Activated CD8-positive, alpha-beta memory T cell treated with anti-CD3 and anti-CD28 coated beads, Interleukin-2, amount 10 ng/mL, durations not matched to agents 7 days and 5 days (primary cell): ENCODE data around the gene ITGB7. TPM values are rescaled to one million over a fixed set of nuclear protein-coding genes. Genes with fewer than 3 reads are reported as not detected.

Experiments
- ATAC-seq: fragments of 150-1000 bp; cut with Tn5 transposase; one replicate; pipeline ENCODE4 v1.10.0; 2021; ENCODE audit warnings: moderate library complexity
- CTCF ChIA-PET: fragments of 350-600 bp; sonication (Branson Sonifier 250); formaldehyde crosslinking; loops from one replicate; lab custom pipeline; 2021; ENCODE audit warnings: antibody characterized with exemption; lab: Charles Lee
- DNase-seq: peaks from one replicate; pipeline ENCODE4 v3.0.0-alpha.2; 2020
- H3K27ac Mint-ChIP-seq: one replicate; pipeline ENCODE4 v1.8.0; 2021; ENCODE audit warnings: mild to moderate bottlenecking, mixed read lengths
- H3K27me3 Mint-ChIP-seq: one replicate; pipeline ENCODE4 v1.8.0; 2021; ENCODE audit warnings: mixed read lengths
- H3K36me3 Mint-ChIP-seq: one replicate; pipeline ENCODE4 v1.8.0; 2021; ENCODE audit warnings: mild to moderate bottlenecking, mixed read lengths
- H3K4me1 Mint-ChIP-seq: one replicate; pipeline ENCODE4 v1.8.0; 2021; ENCODE audit warnings: mixed read lengths
- H3K4me3 Mint-ChIP-seq: one replicate; pipeline ENCODE4 v1.8.0; 2021; ENCODE audit warnings: mild to moderate bottlenecking, moderate library complexity, mixed read lengths
- H3K9me3 Mint-ChIP-seq: one replicate; pipeline ENCODE4 v1.8.0; 2022; ENCODE audit warnings: low read depth, mixed read lengths
- total RNA-seq, 2 experiments: library from RNA; stranded (reverse); gene quantifications; one replicate each; pipeline ENCODE4 v1.2.3, GENCODE V29; 2021

The ITGB7 gene
- total RNA-seq, 2 experiments from 2014 or later, result 567 to 729 TPM

DNA sequence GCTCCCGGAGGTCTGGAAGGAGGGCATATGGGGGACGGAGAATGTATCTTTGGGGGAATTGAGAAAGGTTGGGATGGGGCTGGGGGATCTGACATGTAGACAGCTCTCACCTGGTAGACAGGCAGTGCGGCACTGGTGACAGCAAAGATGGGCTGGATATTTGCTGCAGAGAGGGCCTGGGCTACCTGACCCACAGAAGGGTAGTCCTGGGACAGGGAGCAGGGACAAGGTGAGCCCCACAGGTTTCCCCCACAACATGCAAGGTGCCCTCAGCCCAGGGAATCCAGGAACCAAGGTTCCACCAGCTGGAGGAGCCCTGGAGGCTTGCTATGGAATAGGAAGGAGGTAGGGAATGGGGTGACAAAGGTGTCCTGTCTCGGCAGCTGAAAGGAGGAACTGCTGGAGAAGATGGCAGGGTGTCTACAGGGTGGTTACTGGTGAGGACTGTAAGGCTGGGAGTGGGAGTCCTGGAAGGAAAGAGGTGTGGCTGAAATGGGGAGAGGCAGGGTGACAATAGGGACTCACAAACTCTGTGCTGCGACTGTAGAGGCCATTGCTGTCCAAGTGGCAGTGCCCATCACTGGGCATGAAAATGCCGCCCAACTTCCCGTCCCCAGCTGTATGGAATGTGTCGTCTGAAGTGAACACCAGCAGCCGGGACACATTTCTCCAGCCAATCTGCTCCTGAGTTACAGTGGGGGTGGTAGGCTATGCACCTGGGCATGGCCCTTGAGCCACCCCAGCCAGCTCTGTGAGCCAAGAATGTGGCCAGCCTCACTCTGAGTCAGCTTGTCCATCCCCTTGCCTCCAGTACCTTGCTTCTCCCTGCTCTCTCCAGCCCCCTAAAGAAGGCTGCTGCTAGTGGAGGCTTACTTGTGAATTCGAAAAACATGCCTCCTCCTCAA, 11.3 kb downstream of the ITGB7 start:
- CTCF ChIA-PET, result interaction anchor here (1.0 to 2.4 kb wide), 9 partner anchors 9 to 126 kb away, joined by 3 to 11 read pairs (median 7); partner anchors contain the start of genes AAAS, CSAD, ITGB7 and MYG1
- peak overlapping the region; percentile 34 for H3K27ac Mint-ChIP-seq
- no peaks in the 10 kb centered on the region for H3K9me3 Mint-ChIP-seq
- no peak overlapping the region for H3K4me3 Mint-ChIP-seq
- ATAC-seq, result no peak
- H3K36me3 Mint-ChIP-seq, result peaks cover 84% of the 10 kb centered on the region
- peaks cover 56% of the 10 kb centered on the region for H3K4me1 Mint-ChIP-seq
- H3K27me3 Mint-ChIP-seq, result no peaks in the 10 kb centered on the region
- DNase-seq, result no peak

DNA sequence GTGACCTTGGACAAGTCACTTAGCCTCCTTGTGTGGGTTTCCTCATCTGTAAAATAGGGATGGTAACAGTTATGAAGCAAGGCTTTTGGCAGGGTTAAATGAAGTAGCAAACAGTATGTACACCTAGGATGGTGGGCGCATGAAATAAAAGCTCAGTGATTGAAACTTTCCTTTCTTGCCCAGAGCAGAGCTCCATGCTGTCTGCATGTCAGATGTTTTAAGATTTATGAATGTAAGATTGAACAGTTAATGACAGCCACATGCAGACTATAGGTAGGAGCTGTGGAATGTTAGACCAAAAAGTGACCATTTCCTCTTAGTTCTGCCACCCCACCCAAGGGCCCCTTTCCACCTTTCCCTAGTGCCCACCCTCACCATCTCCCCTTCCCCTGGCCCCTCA, 12.1 kb downstream of the ITGB7 start:
- CTCF ChIA-PET, result interaction anchor here (0.6 to 2.4 kb wide), 9 partner anchors 8 to 126 kb away, joined by 3 to 11 read pairs (median 7); partner anchors contain the start of genes AAAS, CSAD, MYG1 and PFDN5
- Mint-ChIP-seq H3K36me3 (peaks cover 83% of the 10 kb centered on the region), H3K27me3 (no peaks in the 10 kb centered on the region), H3K9me3 (no peaks in the 10 kb centered on the region), H3K4me1 (peaks cover 53% of the 10 kb centered on the region), H3K4me3 (no peak overlapping the region), H3K27ac (peak overlapping the region; percentile 34)
- DNase-seq, result no peak
- ATAC-seq, result no peak

DNA sequence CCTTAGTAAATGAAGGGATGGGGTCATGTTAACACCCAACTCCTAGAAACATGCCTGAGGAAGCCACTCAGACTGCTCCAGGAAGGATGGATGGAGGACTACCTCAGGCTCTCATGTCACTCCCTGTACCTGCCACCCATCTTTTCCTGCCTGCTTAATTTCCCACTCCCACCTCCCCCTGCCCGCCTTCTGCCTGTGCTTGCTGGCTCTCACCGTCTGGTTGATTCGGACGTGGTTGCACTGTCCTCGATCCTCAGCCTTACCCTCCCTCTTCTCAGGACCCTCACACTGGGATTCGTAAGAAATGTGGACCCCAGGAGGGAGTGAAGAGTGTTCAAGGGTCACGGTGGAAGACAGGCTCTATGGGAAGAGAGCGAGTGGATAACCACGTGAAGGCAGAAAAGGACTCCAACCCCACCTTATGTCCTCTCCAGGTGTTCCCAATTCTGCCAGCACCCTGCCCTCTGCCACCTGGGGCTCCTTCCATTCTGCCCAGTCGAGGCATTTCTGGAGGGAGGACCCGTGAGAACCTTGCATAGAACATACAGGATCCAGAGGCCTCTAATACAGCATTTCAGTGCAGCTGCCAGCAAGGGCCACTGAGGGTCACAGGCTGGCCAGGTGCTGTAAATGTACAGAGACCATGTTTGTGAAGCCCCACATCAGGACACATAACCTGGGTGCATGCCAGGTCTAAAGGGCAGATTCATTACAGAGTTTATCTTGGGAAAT, 12.9 kb downstream of the ITGB7 start:
- no peaks in the 10 kb centered on the region for H3K9me3 Mint-ChIP-seq
- no peak overlapping the region for H3K4me3 Mint-ChIP-seq
- no peak for DNase-seq
- peaks cover 80% of the 10 kb centered on the region for H3K36me3 Mint-ChIP-seq
- no peak for ATAC-seq
- CTCF ChIA-PET, result interaction anchor here (0.6 to 2.4 kb wide), 9 partner anchors 7 to 127 kb away, joined by 3 to 11 read pairs (median 7); partner anchors contain the start of genes AAAS, CSAD, MYG1 and PFDN5
- H3K4me1 Mint-ChIP-seq, result peaks cover 47% of the 10 kb centered on the region
- no peaks in the 10 kb centered on the region for H3K27me3 Mint-ChIP-seq
- H3K27ac Mint-ChIP-seq, result peak overlapping the region; percentile 36

DNA sequence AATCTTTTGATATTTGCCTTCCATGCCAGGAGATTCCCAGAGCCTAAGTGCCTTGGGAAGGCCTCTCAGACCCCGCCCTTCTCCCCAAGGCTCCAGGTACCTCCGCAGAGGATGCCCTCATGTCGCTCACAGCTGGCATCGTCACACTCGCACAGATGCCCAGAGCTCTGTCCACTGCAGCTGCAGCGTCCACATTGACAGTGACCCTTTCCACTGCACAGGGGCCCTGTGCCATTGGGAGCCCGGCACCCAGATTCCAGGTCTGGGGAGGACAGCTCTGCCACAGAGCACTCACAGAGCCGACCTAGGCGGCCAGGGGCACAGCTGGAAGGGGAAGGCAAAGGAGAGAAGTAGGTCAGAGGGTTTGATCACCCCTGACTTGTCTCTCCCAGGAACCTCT, 14.0 kb downstream of the ITGB7 start:
- no peaks in the 10 kb centered on the region for H3K9me3 Mint-ChIP-seq
- H3K27me3 Mint-ChIP-seq, result no peaks in the 10 kb centered on the region
- H3K4me1 Mint-ChIP-seq, result peaks cover 36% of the 10 kb centered on the region
- ATAC-seq (no peak), DNase-seq (no peak)
- no peak overlapping the region for H3K4me3 Mint-ChIP-seq
- peaks cover 75% of the 10 kb centered on the region for H3K36me3 Mint-ChIP-seq
- H3K27ac Mint-ChIP-seq, result no peak overlapping the region
- CTCF ChIA-PET, result interaction anchor here (7.8 kb wide), 1 partner anchor 11 kb away, joined by 67 read pairs; the partner anchor contains the start of gene ITGB7

DNA sequence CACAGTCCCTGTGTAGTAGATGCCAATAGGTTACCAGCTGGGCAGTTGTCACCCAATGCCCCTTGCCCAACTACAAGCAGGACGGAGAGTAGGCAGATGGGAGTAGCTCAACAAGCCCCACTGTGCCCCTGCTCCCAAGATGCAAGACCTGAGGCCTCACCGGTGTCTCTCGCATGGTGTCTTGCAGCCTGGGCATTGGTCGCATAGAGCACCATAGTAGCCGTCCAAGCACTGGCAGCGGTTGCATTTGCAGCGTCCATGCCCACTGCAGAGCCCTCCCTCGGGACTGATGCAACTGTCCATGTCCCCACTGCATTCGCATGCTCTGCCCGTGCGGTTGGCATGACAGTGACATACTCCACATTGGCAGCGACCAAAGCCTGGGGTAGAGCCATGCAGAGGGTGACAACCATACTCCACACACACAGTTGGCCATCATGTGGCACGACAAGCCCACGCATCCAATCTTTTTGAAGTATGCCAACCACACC, 14.5 kb downstream of the ITGB7 start:
- no peak overlapping the region for H3K27ac Mint-ChIP-seq
- H3K27me3 Mint-ChIP-seq, result no peaks in the 10 kb centered on the region
- DNase-seq (no peak), ATAC-seq (no peak)
- H3K9me3 Mint-ChIP-seq, result no peaks in the 10 kb centered on the region
- CTCF ChIA-PET, result interaction anchor here (7.8 kb wide), 1 partner anchor 11 kb away, joined by 67 read pairs; the partner anchor contains the start of gene ITGB7
- no peak overlapping the region for H3K4me3 Mint-ChIP-seq
- H3K36me3 Mint-ChIP-seq, result peaks cover 72% of the 10 kb centered on the region
- H3K4me1 Mint-ChIP-seq, result peaks cover 34% of the 10 kb centered on the region

DNA sequence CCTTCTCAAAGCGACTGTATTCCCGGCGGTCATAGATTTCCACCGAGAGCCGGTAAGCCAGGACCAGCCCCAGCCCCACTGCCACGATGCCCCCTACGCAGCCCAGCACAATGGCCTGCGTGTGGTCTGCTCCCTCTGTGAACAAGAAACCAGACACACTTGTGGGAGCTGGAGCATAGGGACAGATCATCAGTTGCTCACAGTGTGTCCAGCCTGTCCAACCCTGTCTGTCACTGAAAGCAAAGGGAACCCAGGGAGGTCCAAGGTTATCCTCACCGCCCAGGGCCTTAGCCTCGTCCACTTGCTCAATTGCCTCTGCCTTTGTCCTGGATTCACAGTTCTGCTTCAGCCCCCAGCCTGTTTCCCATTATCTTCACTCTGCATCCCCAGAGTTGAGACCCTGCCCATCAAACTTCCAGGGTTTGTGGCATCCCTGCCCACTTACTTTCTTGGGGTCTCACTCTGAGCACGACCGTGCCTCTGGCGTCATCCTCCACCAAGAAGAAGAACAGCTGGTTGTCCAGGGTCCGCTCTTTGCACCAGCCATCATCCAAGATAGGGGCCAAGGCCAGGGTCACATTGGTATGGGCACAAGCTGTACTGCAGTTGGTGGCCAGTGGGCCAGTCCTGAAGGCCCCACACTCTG, 15.0 kb downstream of the ITGB7 start:
- CTCF ChIA-PET, result interaction anchor here (6.1 to 7.8 kb wide), 2 partner anchors 12 to 31 kb away, joined by 44 to 67 read pairs; partner anchors contain the start of gene ITGB7
- no peaks in the 10 kb centered on the region for H3K9me3 Mint-ChIP-seq
- ATAC-seq (no peak), DNase-seq (no peak)
- H3K36me3 Mint-ChIP-seq, result peaks cover 72% of the 10 kb centered on the region
- H3K4me1 Mint-ChIP-seq, result peaks cover 32% of the 10 kb centered on the region
- no peaks in the 10 kb centered on the region for H3K27me3 Mint-ChIP-seq
- no peak overlapping the region for H3K27ac Mint-ChIP-seq
- no peak overlapping the region for H3K4me3 Mint-ChIP-seq

DNA sequence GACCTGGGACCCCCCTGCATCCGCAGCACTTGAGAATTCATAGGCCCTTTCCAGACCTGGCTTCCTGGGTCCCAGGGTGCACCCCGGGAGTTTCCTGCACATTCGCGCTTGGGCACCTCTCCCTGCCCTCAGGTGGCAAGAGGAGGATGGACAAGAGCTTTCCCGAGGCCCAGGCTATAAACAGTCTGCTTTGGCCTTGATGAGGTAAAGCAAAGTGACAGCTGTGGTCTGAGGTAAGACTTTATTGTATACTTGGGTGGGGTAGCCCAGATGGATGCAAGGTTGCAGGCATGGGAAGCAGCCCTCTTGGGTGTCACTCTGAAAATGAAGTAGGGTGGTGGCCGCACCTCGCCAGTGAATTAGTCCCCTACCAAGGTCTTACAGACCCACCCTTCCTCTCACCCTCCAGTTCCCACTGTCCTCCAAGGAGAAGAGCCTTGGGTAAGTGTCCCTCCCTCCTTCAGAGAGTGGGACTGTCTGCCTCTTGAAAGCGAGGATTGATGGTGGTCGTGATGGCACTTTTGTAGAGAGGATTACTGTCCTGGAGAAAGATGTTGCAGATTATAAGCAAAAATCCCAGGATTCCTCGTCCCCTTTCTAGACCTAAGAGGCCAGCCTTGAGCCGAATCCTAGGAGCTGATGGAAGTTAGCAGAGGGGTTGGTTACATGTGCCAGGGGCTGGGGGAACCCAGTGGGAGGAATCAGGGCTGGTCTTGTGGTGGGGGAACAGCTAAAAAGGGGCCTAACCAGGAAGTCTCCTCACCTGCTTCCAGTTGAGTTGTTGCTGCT, 15.8 kb downstream of the ITGB7 start:
- peaks cover 26% of the 10 kb centered on the region for H3K4me1 Mint-ChIP-seq
- no peaks in the 10 kb centered on the region for H3K9me3 Mint-ChIP-seq
- H3K27ac Mint-ChIP-seq, result peak overlapping the region; percentile 20
- ATAC-seq (no peak), DNase-seq (no peak)
- no peak overlapping the region for H3K4me3 Mint-ChIP-seq
- CTCF ChIA-PET, result interaction anchor here (2.0 to 7.8 kb wide), 3 partner anchors 10 to 31 kb away, joined by 9 to 67 read pairs (median 44); partner anchors contain the start of genes CSAD, ITGB7 and ZNF740
- no peaks in the 10 kb centered on the region for H3K27me3 Mint-ChIP-seq
- peaks cover 71% of the 10 kb centered on the region for H3K36me3 Mint-ChIP-seq

DNA sequence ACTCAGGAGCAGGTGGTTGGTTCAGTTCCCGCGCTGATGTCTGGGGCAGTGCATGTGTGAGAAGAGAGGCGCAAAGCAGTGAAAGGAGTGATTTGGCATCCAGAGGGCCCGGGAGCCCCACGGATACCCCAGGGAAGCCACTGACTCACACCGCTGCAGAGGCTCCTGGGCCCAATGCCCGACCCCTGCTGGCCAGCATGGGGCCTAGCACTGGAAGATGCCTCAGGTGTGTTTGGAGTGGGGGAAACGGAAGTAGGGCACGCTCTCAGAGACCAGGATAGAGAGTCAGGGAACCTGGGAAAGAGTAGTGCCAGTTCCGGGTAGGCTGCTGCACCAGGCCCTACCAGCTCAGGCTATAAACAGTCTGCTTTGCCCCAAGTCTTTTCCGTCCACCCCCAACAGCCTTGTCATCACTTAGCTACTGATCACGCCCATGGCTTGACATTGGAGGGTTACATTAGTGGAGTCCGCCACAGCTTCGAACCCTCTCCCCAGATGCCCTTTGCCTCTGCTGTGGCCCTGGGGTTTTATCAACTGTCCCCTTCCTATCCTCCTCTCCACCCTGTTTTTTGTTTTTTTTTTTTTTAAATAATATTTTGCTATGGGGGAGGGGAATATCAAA, 16.8 kb downstream of the ITGB7 start:
- CTCF ChIA-PET, result interaction anchor here (0.7 to 7.8 kb wide), 10 partner anchors 9 to 136 kb away, joined by 3 to 67 read pairs (median 4); partner anchors contain the start of genes AAAS, CSAD, ITGB7 and SPRYD3
- no peak overlapping the region for H3K27ac Mint-ChIP-seq
- DNase-seq (peak; percentile 59), ATAC-seq (peak; percentile 79)
- H3K36me3 Mint-ChIP-seq, result peaks cover 69% of the 10 kb centered on the region
- H3K4me1 Mint-ChIP-seq, result peaks cover 21% of the 10 kb centered on the region
- no peak overlapping the region for H3K4me3 Mint-ChIP-seq
- H3K27me3 Mint-ChIP-seq, result no peaks in the 10 kb centered on the region
- H3K9me3 Mint-ChIP-seq, result no peaks in the 10 kb centered on the region

DNA sequence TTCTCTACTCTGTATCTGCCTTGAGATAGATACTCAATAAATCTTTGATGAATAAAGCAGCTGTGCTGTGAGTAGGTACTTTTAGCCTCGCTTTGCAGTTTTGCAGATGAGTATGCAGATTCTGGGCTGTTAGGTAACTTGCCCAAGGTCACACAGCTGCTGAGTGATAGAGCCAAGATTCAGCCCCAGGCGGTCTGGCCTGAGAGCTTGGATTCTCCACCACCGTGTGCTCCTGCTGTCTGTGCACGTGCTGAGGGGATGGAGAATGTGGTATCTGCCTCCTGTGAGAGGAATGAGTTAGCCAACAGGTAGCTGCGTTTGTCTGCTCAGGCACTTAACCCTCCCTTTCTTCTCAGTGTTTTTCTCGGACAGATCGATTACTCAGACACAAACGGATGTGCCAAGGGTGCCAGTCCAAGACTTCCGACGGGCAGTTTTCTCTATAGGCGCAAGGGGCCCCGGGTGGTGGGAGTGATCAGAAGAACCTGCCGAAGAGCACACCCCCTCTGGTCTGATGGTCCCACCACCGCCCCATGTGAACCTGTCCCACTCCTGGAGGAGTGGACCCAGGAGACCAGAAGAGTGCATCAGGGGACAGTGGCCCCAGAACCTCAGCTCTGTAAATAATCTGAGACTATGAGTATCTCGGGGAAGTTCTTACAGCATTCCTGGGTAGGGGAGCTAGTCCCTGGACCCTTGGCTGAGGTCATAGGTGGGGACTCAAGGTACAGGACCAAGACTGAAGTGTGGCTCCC, 19.7 kb downstream of the ITGB7 start:
- Mint-ChIP-seq H3K27ac (no peak overlapping the region), H3K9me3 (no peaks in the 10 kb centered on the region), H3K36me3 (peaks cover 61% of the 10 kb centered on the region), H3K4me1 (peaks cover 39% of the 10 kb centered on the region), H3K4me3 (no peak overlapping the region), H3K27me3 (no peaks in the 10 kb centered on the region)
- ATAC-seq (no peak), DNase-seq (no peak)
- CTCF ChIA-PET, result interaction anchor here (0.9 to 7.8 kb wide), 11 partner anchors 8 to 134 kb away, joined by 3 to 67 read pairs (median 4); partner anchors contain the start of genes AAAS, ITGB7, PFDN5 and SOAT2

DNA sequence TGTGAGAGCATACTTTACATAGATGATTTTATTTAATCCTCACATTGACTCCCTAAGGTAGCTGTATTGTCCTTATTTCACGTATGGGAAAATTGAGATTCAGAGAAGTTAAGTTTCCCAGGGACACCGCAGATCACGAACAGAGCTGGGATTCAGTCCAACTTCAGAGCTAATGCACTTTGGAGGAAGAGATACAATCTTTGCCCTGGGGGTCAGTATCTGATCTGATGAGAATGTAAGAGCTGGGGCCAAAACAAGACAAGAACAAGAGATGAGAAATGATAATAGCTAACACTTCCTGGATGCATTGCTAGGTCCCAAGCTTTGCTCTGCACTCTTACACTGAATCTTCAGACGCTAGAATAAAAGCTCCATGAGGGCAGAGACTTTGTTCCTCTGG, 20.3 kb downstream of the ITGB7 start:
- H3K27me3 Mint-ChIP-seq, result no peaks in the 10 kb centered on the region
- ATAC-seq (no peak), DNase-seq (no peak)
- H3K36me3 Mint-ChIP-seq, result peaks cover 61% of the 10 kb centered on the region
- no peaks in the 10 kb centered on the region for H3K9me3 Mint-ChIP-seq
- peak overlapping the region; percentile 38 for H3K27ac Mint-ChIP-seq
- CTCF ChIA-PET, result interaction anchor here (0.9 to 7.8 kb wide), 9 partner anchors 9 to 135 kb away, joined by 3 to 67 read pairs (median 4); partner anchors contain the start of genes AAAS, ITGB7, PFDN5 and SOAT2
- H3K4me1 Mint-ChIP-seq, result peaks cover 40% of the 10 kb centered on the region
- no peak overlapping the region for H3K4me3 Mint-ChIP-seq

DNA sequence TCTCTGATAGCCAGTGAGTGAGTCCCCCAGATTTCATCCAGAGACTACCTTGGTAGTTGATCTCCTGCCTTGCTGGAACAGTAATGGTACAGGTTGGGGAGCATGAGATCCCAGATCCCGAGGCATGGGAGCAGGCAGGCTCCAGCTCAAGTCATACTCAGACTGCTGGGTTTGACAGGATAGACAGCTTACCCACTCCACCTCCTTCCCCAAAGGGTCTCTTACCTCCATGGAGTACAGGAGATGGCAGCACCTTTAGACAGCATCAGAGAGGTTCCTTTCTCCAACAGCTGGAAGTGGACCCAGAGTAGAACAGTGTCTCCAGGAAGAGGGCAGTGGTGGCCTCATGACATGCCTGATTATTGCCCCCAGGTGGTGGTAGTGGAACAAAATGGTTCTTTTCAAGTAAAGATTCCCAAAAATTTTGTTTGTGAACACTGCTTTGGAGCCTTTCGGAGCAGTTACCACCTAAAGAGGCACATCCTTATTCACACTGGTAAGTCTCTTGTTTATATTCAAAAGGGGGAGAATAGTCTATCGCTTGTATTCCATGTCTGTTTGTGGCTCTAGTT, 21.4 kb downstream of the ITGB7 start:
- ATAC-seq (no peak), DNase-seq (no peak)
- Mint-ChIP-seq H3K9me3 (no peaks in the 10 kb centered on the region), H3K36me3 (peaks cover 57% of the 10 kb centered on the region), H3K4me3 (no peak overlapping the region), H3K27ac (no peak overlapping the region), H3K4me1 (peaks cover 38% of the 10 kb centered on the region), H3K27me3 (no peaks in the 10 kb centered on the region)
- CTCF ChIA-PET, result interaction anchor here (0.7 to 1.6 kb wide), 7 partner anchors 9 to 68 kb away, joined by 3 read pairs; no protein-coding TSS in a partner anchor
